HG03432 (cell line): ENCODE data around the gene TMCO4.
A peak's percentile ranks its signal among the peaks of the same experiment; 100 is the strongest.
"Not testable (repeated sequence)": the region's sequence is repeated elsewhere in the genome, so short reads cannot be mapped to it uniquely, and the experiment has no call there.

ENCODE experiments used
- ATAC-seq: cut with Tn5 transposase; IDR thresholded peaks from one replicate; pipeline ENCODE4 v1.9.1; 2021; ENCODE audit warnings: mild to moderate bottlenecking, moderate library complexity; ENCODE audit not compliant: unreplicated experiment

The TMCO4 gene

DNA sequence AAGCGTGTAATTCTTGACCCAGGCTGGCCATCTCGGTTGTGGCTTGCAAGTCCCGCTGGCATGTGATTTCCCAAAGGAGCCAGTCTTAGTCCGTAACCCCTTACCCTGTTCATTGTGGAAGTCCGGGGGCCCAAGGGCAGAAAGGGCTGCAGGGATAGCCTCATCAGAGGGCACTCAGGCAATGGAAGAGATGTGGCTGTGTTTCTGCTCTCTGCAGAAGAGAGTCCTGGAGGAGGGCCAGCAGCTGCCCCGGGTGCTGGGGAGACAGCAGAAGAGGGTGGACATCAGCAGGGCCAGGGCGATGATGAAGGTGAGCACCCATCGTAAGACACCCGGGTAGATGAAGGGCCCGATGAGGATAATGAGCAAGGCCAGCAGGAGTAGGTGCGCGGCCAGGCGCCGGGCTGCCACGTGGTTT is 14.5 kb upstream of the TMCO4 start:
- no peak for ATAC-seq

DNA sequence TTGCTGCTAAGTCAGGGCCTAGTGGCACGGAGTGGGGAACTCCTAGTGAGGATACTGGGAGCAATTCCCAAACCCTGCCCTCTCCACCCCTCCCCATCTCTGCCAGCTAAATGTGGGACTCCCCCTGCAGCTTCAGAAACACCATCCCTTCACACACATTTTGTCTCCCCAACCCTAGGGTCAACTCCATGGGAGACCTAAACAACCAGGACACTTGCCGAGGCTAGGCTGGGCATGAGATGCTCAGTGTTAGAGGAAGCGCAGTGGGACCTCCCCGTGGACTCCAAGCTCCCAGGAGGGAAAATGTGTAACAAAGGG is 13.9 kb upstream of the TMCO4 start:
- no peak for ATAC-seq

DNA sequence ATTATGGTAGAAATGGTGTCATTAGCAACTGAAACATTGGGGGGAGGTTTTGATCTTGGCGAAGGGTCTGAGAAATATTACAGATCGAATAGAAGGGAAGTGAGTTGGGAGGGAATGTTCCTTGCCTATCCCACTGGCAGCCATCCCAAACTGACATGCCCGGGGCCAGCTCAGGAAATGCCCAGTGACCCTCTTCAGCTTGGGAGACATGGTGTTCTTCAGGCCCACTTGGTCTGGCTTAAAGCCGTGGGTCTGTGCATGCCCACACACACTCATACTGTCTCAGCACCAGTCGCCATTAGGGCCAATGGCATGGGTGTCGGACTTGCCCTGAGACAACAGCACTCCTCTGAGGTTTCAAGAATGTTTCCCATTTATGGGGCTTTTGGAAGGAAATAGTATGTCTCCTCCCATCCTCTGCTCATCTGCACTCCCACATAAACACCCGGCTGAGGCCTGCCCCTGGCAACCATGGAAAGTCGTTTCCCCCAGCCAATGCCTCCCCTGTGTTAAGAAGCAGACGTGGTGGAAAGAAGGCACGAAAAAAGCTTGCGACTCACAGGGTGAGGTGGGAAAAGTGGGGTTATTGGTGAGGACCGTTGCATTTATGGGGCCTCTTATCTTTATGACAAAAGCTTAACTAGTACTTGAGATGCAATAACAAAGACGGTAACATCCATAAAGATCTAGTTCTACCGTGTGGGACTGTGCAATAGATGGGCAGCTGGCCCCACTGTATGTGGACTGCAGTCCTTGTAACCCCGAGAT is 13.3 kb upstream of the TMCO4 start:
- ATAC-seq = no peak

DNA sequence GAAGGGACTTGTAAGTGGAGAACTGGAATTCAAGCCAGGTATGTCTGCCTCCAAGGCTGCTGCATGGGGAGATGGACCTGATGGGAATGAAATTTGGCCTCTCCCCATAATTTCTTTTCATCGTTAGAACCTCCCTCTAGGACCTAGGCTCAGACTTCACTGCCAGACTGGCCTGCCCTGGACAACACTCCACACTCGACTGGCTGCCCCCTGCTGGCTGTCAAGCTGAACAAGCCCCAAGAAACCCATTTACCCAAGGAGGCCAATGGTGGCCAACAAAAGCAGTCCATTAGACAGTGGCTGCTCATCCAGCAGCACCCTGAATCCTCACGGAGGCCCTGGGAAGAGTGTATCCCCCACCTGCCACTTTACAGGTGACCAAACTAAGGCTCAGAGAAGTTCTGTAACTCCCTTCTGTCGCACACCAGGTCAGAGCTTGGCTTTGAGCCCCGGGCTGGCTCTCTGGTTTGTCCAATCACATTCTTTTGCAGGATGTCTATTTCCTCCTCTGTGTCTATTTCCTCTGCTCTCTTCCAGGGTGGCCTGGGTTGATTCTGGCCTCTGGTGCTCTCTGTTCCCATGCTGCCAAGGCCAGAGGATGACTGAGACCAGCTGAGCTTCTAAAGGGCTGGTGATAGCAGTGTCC is 11.6 kb upstream of the TMCO4 start:
- ATAC-seq = no peak

DNA sequence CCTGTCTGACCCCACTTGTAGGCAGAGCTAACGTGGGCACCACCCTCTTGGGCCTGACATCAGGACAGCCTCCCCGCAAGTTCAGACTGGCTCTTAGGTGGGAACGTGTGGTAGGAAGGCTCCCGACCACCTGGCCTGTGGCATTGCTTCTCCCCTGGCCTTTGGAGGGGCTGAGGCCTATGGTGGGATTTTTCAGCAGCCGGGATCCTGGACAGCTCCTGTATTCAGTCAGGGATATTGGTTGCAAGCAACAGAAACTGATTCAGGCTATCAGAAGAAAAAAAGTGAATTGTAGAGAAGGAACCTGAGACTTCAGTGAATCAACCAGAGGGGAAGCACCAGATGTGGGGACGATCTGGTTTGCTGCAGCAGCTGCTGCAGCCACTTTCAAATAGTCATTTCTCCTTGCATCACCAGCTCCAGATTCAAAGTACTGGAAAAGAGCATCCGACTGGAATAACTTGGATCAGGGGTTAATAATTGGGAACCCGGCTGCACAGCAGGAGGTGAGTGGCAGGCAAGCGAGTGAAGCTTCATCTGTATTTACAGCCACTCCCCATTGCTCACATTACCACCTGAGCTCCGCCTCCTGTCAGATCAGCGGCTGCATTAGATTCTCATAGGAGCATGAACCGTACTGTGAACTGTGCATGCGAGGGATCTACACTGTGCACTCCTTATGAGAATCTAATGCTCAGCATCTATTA is 9.5 kb upstream of the TMCO4 start:
- no peak for ATAC-seq

DNA sequence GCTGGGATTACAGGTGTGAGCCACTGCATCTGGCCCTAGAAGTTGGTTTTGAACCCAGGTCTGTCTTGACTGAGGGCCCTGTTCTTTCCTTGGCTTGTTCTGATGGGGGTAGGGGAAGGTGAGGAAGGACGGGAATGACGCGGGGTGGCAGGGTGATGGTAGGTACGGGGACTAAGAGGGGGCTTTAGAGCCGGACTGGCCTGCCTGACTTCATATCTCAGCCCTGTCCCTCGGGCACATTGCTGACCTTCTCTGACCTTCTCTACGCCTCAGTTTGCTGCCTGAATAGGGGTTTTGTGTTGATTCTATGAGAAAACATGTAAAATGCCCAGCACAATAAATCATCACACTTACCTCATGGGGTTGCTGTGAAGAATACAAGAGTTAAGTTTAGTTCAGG is 8.6 kb upstream of the TMCO4 start:
- ATAC-seq = no peak

DNA sequence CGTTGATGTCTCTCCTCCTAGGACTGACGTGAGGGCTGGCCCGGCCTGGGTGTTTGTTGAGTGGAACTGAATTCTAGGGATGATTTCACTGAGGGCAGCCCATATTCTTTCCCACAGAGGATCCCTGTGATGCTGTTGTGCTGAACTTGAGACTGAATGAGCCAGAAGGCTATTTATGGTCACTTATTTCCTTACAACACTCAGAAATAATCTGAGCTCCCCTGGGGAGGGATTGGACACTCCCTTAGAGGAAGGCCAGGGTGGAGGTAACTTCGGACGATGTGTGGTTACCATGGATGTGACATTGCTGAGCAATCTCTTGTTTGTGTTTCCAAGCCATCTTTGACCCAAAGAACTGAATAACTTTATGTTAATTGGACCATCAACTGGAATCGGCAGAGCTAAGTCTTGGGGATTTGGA is 5.1 kb upstream of the TMCO4 start:
- no peak for ATAC-seq

DNA sequence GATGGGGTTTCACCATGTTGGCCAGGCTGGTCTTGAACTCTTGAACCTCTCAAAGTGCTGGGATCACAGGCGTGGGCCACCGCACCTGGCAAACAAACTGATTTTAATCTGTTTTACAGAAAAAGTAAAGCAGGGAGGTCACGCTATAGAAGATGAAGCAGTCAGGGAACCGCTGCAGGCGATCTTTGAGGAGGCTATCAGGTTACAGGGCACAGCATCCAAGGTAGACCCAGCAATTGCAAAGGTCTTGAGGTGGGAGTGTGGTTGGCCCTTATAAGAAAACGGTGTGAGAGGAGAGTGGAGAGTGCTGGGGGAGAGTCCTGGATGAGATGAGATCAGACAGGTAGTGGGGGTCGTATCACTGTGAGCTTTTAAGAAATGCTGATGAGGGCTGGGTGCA is 2.6 kb upstream of the TMCO4 start:
- no peak for ATAC-seq

DNA sequence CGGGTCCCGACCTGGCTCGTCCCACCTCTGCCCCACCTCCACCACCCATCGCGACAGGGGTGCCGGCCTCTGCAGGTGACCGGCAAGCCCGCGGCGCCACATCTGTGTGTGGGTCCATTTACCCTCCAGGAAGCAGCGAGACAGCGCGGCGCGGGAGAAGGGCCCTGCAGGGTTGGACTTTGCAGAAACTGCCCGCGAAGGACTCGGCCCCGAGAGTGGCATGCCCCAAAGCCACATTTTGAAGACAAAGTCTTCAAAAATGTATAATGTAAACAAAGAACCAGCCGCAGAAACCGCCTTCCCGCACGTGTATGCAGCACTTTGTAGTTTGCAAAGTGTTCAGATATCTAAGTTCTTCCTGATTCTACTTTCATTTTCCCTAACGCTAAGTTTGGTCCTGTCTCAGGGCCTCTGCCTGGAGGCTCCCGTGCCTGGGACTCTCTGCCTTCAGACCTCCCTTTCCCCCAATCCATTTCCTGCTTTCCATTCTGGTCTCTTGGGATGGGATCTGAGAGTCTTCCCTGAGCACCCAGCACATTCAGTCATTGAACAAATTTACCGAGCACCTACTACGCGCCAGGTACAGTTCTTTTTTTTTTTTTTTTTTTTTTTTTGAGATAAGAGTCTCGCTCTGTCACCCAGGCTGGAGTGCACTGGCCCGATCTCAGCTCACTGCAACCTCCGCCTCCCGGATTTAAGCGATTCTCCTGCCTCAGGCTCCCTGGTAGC is 524 bp upstream of the TMCO4 start:
- peak; percentile 52 for ATAC-seq

DNA sequence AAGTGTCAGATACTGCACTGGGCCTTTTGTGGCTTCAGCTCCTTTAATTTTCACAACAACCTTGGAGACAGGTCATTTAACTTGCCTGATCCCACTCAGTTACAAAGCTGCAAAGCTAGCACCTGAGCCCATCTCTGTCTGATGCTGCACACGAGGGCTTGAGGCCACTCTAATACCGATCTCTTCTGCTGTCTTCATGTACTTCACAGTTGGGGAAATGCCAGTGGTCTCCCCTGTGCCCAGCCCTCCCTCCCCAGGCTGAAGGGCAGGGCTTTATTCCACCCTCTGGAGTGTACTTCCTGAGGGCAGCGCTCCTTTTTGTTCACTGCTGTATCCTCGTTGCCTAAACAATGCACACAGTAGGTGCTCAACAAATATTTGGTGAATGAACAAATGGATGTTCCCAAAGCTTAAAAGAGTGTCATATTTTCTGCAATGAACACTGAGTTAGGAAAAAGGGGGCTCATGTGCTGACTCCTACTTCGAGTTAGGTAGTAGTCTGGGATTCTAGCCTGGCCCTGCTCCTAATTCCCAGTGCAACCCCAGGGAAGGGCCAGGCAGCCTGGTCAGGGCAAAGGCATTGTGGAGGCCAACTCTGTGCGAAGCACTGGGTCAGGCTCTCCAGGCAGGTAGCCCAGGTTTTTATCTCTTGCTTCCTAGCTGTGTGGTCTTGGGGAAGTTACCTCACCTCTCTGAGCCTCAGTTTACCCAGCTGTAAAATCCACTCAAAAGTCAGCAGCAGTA is 1.1 kb downstream of the TMCO4 start:
- ATAC-seq = no peak

DNA sequence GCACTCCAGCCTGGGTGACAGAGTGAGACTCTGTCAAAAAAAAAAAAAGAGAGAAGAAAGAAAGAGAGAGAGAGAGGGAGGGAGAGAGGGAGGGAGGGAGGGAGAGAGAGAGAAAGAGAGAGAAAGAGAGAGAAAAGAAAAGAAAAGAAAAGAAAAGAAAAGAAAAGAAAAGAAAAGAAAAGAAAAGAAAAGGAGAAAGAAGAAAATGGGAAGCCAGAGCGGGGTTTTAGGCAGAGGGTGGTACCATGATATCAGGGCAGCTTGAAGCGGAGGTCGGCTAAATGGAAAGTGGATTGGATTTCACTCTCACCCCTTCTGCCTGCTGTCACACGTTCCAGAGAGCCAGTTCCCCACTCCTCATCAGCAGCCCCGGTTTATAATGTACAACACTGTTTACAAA is 1.9 kb downstream of the TMCO4 start:
- ATAC-seq = no peak

DNA sequence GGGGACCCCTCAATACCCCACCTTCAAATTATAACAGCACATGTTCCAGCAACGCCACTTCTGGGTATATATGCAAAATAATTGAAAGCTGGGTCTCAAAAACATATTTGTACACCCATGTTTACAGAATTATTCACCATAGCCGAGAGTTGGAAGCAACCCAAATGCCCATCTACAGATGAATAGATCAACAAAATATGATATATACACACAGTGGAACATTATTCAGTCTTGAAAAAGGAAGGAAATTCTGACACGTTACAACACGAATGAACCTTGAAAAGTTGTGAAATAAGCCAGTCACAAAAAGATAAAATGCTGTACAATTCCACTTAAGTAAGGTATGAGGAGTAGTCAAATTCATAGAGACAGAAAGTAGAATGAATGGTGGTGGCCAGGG is 5.1 kb downstream of the TMCO4 start:
- ATAC-seq = no peak

DNA sequence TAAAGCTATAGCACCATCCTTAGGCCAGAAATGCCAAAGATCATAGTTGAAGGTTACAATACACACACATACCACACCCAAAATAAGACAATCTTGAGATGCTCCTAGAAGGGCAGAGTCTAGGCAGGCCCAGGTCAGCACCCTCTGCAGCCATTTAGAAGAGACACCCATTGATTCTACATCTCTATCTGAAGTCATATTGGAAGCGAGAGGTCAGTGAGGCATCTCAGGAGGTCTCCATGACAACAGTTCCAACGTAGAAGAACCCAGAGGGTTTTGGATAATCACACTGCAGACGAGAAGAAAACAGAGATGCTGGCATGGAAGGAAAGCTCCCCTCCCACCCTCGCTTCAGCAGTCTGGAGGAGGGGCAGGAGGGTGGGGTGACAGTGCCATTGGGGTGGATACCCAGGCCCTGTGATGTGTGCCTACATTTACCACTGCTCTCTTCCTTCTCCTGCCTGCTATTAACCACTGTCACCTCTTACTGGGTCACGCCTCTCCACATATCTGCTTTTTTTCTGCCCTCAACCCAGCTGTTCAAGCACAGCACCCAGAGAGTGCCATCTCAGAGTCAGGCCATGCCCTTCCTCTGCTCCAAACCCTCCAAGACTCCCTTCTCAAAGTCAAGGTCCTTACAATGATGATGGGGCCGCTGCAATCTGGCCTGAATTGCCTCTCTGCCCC is 6.2 kb downstream of the TMCO4 start:
- no peak for ATAC-seq

DNA sequence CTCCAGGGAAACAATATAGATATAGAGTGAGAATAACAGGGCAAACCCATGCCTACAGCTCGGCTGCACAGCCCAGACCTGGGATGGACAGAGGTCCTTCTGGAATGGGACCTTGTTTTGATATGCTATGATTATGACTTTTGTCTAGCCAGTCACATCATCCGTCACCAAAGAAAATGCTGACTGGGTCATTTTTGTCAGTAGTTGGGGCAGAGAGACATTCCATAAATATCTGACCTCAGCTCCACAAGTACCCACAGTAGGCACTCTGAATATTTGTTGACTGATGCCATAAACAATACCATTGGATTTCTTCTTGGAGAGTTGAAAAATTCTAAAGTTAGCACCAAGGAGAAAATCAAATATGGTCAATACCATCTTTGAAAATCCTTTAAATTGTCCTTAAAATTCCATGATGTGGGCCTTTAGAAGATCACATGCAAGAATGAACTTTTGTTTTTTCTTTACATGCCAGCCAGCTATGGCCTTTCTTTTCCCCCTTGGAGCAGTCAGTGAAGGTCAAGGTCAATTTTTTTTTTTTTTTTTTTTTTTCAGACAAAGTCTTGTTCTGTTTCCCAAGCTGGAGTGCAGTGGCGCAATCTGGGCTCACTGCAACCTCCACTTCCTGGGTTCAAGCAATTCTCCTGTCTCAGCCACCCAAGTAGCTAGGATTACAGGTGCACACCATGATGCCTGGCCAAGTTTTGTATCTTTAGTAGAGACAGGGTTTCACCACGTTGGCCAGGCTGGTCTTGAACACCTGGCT is 7.3 kb downstream of the TMCO4 start:
- no peak for ATAC-seq

DNA sequence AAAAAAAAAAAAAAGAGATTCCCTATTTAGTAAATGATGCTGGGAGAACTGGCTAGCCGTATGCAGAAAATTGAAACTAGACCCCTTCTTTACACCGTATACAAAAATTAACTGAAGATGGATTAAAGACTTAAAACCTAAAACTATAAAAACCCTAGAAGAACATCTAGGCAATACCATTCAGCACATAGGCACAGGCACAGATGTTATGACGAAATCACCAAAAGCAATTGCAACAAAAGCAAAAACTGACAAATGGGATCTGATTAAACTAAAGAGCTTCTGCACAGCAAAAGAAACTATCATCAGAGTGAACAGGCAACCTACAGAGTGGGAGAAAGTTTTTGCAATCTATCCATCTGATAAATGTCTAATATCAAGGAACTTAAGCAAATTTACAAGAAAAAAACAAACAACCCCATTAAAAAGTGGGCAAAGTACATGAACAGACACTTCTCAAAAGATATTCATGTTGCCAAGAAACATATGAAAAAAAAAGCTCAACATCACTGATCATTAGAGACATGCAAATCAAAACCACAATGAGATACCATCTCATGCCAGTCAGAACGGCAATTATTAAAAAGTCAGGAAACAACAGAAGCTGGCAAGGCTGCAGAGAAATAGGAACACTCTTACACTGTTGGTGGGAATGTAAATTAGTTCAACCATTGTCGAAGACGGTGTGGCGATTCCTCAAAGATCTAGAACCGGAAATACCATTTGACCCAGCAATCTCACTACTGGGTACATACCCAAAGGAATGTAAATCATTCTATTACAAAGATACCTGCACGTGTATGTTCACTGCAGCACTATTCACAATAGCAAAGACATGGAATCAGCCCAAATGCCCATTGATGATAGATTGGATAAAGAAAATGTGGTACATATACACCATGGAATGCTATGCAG is 9.4 kb downstream of the TMCO4 start:
- ATAC-seq = not testable (repeated sequence)

DNA sequence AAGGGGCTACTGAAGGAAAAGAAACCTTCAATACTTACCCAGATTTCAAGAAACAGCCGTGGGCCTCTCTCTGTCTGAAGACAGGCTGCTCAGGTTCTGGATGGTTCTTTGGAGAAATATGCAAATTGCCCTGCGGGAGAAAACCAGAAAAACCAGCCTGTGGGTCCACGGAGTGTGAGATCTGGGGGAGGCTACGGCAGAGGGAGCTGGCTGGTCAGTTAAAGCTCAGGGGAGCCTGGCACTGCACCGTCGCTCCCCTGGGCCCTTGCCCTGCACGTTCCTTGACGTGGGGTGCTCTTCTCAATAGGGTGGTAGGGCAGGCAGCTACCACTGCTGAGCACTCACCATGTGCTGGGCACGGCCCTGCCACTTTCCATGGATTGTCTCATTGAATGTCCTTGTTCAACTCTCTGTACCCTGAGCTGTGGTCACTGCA is 12.7 kb downstream of the TMCO4 start:
- no peak for ATAC-seq

DNA sequence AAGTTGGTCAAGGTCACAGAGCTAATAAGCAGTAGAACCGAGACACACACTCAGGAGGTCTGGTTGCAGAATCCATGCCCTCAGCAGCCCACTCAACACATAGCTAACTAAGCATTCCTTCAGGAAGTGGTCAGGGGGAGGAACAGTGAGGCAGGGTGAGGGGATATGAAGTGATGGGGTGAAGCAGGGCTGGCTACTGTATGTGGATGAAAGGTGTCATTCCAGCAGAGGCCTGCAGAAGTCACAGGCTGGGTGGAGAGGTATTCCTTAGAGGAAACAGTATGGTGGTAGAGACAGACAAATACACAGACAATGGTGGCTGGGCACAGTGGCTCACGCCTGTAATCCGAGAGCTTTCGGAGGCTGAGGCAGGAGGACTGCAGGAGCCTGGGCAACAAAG is 14.1 kb downstream of the TMCO4 start:
- ATAC-seq = no peak

DNA sequence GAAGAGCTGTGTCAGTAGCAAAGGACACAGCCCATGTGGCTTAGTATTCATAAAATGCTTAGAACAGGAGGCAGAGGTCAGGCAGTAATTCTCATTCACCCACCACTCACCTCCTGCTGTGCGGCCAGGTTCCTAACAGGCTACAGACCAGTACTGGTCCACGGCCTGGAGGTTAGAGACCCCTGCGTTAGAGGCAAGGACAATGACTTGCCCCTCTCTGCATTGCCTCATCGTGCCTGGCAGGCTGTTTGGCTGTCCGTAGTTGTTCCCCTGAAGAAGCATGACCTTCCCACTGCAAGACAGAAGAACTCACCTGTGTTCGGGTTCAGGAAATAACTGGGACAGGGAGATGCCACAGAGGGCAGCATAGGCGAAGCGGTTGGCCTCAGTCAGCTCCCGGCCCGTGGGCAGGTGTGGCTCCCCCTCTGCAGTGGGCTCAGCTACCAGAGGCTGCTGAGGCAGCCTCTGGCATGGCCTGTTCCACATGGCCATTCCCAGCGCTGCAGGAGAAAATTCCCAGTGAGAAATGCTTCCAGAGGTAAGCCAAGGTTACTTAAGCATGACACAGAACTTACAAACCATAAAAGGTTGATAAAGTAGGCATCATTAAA is 19.3 kb downstream of the TMCO4 start:
- no peak for ATAC-seq
